Mucosa of descending colon (tissue), 3 donors: ENCODE measurements around the gene AXDND1. TPM values are rescaled to one million over a fixed set of nuclear protein-coding genes. Genes with fewer than 3 reads are reported as not detected.
A peak's percentile ranks its signal among the peaks of the same experiment; 100 is the strongest.
"Not testable (repeated sequence)": the region's sequence is repeated elsewhere in the genome, so short reads cannot be mapped to it uniquely, and the experiment has no call there.

ENCODE experiments used
- ATAC-seq: fragments of 200-7000 bp; cut with Tn5 transposase; one replicate; pipeline ENCODE4 v1.9.1; 2020; ENCODE audit warnings: mild to moderate bottlenecking, moderate library complexity
- DNase-seq, 3 donors: peaks; one replicate each; pipeline ENCODE4 v3.0.0-alpha.2; 2020
- H3K36me3 ChIP-seq: fragments of 200-600 bp; one replicate; pipeline ENCODE4 v1.8.0; 2021; ENCODE audit warnings: low read depth, mild to moderate bottlenecking
- H3K4me1 ChIP-seq: fragments of 200-600 bp; one replicate; pipeline ENCODE4 v1.8.0; 2021; ENCODE audit warnings: low read depth, mild to moderate bottlenecking
- H3K4me3 ChIP-seq: fragments of 200-600 bp; one replicate; pipeline ENCODE4 v1.8.0; 2021; ENCODE audit warnings: mild to moderate bottlenecking
- H3K9me3 ChIP-seq: fragments of 200-600 bp; one replicate; pipeline ENCODE4 v1.8.0; 2021; ENCODE audit warnings: mild to moderate bottlenecking
- intact Hi-C, 2 donors: fragments of 100-400 bp; cut with DNase I in 1 of 2; cut with micrococcal nuclease in 1 of 2; formaldehyde crosslinking; loops; one replicate each; pipeline versions ENCODE4 v1.11.0 to v1.11.1; 2022; cut with DNase I, micrococcal nuclease
- total RNA-seq, 3 donors: library from RNA; stranded (reverse); fragmentation: NEBNext Ultra II Directional in 2 of 3; extraction: Animal tissue kit (Norgen Biotek cat#: 25700) in 2 of 3; gene quantifications; one replicate each; pipeline versions ENCODE4 v1.2.1 to v1.2.4, GENCODE V29; 2021 to 2023
- TF ChIP-seq, protein P1 (sequence below): fragments of 200-600 bp; IDR thresholded peaks from one replicate; pipeline ENCODE4 v1.8.0; 2022; ENCODE audit warnings: antibody characterized with exemption, mild to moderate bottlenecking
- donor health status: DM: no; HTN: no; CAD: no; lungs with moderate emphysema.
- donor health status: DM: no; HTN: no; CAD: no.
- donor health status: DM: no; HTN: yes; CAD: no.

Gene AXDND1
- total RNA-seq, 3 donors from 2014 or later: 5.6 to 21.1 (median 10.2) TPM

DNA sequence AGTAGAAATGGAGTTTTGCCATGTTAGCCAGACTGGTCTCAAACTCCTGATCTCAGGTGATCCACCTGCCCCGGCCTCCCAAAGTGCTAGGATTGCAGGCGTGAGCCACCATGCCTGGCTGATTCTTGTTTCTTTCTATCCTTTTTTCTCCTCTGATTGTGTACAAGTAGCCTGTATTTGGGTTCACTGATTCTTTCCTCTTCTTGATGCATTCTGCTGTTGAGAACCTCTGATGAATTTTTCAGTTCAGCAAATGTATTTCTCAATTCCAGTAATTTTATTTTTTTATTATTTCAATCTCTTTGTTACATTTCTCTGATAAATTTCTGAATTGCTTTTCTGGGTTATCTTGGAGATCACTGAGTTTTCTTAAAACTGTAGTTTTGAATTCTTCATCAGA is 58.8 kb downstream of the AXDND1 start:
- TF ChIP-seq, protein P1, sequence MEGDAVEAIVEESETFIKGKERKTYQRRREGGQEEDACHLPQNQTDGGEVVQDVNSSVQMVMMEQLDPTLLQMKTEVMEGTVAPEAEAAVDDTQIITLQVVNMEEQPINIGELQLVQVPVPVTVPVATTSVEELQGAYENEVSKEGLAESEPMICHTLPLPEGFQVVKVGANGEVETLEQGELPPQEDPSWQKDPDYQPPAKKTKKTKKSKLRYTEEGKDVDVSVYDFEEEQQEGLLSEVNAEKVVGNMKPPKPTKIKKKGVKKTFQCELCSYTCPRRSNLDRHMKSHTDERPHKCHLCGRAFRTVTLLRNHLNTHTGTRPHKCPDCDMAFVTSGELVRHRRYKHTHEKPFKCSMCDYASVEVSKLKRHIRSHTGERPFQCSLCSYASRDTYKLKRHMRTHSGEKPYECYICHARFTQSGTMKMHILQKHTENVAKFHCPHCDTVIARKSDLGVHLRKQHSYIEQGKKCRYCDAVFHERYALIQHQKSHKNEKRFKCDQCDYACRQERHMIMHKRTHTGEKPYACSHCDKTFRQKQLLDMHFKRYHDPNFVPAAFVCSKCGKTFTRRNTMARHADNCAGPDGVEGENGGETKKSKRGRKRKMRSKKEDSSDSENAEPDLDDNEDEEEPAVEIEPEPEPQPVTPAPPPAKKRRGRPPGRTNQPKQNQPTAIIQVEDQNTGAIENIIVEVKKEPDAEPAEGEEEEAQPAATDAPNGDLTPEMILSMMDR: no peak
- Histone ChIP-seq H3K36me3 (no peaks in the 10 kb centered on the region), H3K9me3 (peaks cover 13% of the 10 kb centered on the region), H3K4me1 (no peaks in the 10 kb centered on the region), H3K4me3 (no peak overlapping the region)
- intact Hi-C loops: no loop called here
- no peak for ATAC-seq
- no peak for DNase-seq

DNA sequence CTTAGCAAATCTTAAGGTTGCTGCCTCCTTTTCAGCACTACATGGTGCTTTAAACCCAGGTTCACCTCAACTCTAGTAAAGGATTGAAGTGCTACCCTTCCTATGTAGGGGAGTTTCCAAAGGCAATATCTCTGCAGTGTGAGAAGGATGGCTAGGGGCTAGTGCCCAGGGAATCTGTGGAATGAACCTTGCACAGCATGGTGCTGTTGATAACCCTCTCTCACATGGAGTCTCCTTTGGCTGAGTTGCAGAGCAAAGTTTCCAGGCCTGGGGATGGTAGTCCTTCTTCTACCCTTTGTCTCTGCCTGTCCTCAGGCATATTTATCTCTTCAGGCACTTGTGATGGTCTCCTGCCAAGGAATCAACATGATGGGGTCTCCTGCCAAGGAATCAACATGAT is 59.4 kb downstream of the AXDND1 start:
- ATAC-seq: no peak
- H3K4me3 ChIP-seq: no peak overlapping the region

DNA sequence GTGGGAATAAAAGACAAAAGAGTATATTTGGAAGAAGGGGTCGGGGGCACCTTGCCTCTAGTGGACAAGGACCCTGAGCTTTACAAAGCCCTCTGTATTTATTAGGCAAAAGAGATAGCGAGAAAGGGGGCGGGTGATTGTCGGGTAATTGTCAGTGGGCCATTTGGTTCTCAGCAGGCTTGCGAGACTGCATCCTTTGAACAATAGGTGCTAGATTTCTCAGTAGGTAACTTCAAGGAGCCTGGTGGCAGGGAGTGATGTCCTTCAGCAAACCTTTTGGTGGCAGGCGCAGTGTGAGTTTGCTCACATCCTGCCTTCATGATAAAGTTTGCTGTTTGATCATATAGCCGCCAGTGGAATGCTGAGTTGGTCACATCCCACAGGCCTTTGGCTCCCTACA is 71.4 kb downstream of the AXDND1 start:
- intact Hi-C loops: no loop called here
- Histone ChIP-seq H3K9me3 (no peaks in the 10 kb centered on the region), H3K4me1 (no peaks in the 10 kb centered on the region), H3K4me3 (no peak overlapping the region), H3K36me3 (no peaks in the 10 kb centered on the region)
- TF ChIP-seq, protein P1: no peak
- ATAC-seq (no peak), DNase-seq (no peak)

More for the DNA sequence above, 59.4 kb downstream of the AXDND1 start:
- intact Hi-C loops: no loop called here
- no peaks in the 10 kb centered on the region for H3K4me1 ChIP-seq
- peaks cover 13% of the 10 kb centered on the region for H3K9me3 ChIP-seq
- TF ChIP-seq, protein P1: no peak
- DNase-seq: no peak
- H3K36me3 ChIP-seq: no peaks in the 10 kb centered on the region

DNA sequence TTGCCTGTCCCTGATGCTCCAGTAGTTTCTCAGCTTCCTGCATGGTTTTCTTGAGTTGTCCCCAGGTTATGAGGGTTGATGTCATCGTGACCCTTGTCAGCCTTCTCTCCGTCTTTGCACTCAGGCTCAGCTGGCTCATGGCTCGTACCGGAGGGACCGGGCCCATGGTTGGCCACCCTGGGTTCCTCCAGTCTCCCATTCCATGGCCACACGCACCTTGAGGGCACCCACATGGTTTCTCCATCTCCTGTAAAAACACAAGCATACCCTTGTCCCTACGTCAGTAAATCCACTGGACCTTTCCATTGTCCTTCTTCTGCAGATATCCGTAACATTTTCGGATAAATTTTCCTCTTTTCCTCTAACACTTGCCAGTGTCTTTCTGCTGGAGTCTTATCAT is 73.9 kb downstream of the AXDND1 start:
- H3K36me3 ChIP-seq, H3K4me3 ChIP-seq, ATAC-seq, intact Hi-C loops, H3K9me3 ChIP-seq, DNase-seq, H3K4me1 ChIP-seq: not testable (repeated sequence)

DNA sequence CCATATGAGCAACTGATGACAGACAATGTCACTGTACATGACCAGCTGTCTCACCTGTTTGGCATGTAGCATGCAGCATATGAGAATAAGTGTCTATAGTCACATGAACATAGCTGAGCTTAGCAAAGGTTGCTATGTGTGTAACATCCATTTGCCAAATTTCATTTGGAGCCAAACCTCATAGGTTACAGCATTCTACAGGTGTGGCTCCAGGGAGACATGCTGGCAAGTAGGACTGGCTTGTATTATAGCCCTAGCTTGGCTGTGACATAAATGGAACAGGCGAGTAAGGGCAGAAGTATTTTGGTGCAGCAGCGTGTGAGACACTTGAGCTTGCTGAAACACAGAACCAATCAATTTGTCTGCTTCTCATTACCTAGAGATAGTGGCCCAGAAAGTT is 74.5 kb downstream of the AXDND1 start:
- DNase-seq, H3K4me1 ChIP-seq, ATAC-seq, intact Hi-C loops, H3K9me3 ChIP-seq, H3K4me3 ChIP-seq, H3K36me3 ChIP-seq: not testable (repeated sequence)

DNA sequence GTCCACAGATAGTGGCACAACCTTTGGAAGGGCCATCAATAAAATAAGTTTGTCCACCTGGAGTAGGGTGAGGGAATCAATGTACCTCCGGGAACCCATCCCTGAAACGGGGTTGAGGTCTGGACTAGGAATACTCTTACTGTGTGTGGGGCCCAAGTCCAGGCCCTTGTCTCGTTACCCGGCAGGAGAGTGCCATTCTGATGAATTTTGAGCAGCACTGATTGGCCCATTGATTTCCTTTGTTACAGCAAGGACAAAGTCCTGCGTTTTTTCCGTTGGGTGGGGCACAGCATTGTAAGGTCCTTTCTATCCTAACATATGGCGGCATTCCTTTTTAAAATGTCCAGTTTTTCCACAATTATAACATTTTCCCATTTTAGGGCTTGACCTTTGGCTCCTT is 75.2 kb downstream of the AXDND1 start:
- DNase-seq (peak in 2 of 3 donors; percentile 32 to 55), ATAC-seq (peak; percentile 82)
- H3K36me3 ChIP-seq: no peaks in the 10 kb centered on the region
- no peaks in the 10 kb centered on the region for H3K4me1 ChIP-seq
- H3K9me3 ChIP-seq: no peaks in the 10 kb centered on the region
- TF ChIP-seq, protein P1: no peak
- no peak overlapping the region for H3K4me3 ChIP-seq
- intact Hi-C loops: no loop called here

DNA sequence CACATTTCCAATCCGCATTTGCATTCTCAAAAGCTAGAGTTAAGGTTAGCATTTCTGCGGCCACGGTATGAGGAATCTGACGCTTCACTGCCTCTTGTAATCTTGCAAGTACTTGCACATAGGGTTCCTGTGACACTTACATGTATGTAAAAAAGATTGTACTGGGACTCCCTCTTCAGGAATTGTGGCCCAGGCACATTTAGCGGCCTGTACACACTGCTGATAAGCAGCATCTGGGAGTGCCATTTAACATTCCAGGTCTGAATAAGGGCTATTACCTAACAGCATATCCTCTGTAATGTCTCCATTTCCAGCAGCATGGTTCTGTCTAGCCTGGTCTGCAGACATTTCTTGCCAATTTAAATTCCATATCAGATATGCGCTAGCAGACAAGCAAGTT is 75.7 kb downstream of the AXDND1 start:
- Histone ChIP-seq H3K9me3 (no peaks in the 10 kb centered on the region), H3K4me3 (no peak overlapping the region), H3K36me3 (no peaks in the 10 kb centered on the region), H3K4me1 (no peaks in the 10 kb centered on the region)
- peak; percentile 31 for ATAC-seq
- DNase-seq: no peak
- TF ChIP-seq, protein P1: no peak
- intact Hi-C loops: no loop called here

DNA sequence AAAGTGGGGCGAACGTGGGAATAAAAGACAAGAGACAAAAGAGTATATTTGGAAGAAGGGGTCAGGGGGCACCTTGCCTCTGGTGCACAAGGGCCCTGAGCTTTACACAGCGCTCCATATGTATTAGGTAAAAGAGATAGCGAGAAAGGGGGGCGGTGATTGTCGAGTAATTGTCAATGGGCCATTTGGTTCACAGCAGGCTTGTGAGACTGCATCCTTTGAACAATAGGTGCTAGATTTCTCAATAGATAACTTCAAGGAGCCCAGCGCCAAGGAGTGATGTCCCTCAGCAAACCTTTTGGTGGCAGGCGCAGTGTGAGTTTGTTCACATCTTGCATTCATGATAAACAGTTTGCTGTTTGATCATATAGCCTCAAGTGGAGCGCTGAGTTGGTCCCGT is 77.1 kb downstream of the AXDND1 start:
- DNase-seq, H3K9me3 ChIP-seq, intact Hi-C loops, H3K4me1 ChIP-seq, H3K36me3 ChIP-seq, ATAC-seq, H3K4me3 ChIP-seq: not testable (repeated sequence)
